Measurements from ENCODE around the gene SPATA22.
A peak's percentile ranks its signal among the peaks of the same experiment; 100 is the strongest.

Gene SPATA22

GRCh38 chr17:3485481-3486068, 14.0 kb upstream of the SPATA22 start:
- ATAC-seq (ENCODE audit: low read depth) (no peak), DNase-seq (ENCODE audit: low spot score) (no peak)
- H3K27me3 ChIP-seq (ENCODE audit: insufficient read depth, poor library complexity, severe bottlenecking): peaks cover 37% of the 10 kb centered on the region
- H3K36me3 ChIP-seq (ENCODE audit: low read depth): no peaks in the 10 kb centered on the region
- H3K4me1 ChIP-seq (ENCODE audit: insufficient read depth, poor library complexity, severe bottlenecking): no peaks in the 10 kb centered on the region
- H3K9me3 ChIP-seq (ENCODE audit: severe bottlenecking): no peaks in the 10 kb centered on the region
- H3K4me3 ChIP-seq (ENCODE audit: severe bottlenecking): no peak overlapping the region
- TF ChIP-seq, protein P1, sequence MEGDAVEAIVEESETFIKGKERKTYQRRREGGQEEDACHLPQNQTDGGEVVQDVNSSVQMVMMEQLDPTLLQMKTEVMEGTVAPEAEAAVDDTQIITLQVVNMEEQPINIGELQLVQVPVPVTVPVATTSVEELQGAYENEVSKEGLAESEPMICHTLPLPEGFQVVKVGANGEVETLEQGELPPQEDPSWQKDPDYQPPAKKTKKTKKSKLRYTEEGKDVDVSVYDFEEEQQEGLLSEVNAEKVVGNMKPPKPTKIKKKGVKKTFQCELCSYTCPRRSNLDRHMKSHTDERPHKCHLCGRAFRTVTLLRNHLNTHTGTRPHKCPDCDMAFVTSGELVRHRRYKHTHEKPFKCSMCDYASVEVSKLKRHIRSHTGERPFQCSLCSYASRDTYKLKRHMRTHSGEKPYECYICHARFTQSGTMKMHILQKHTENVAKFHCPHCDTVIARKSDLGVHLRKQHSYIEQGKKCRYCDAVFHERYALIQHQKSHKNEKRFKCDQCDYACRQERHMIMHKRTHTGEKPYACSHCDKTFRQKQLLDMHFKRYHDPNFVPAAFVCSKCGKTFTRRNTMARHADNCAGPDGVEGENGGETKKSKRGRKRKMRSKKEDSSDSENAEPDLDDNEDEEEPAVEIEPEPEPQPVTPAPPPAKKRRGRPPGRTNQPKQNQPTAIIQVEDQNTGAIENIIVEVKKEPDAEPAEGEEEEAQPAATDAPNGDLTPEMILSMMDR (IDR thresholded peaks at IDR 0.05; ENCODE audit: poor library complexity, severe bottlenecking): no peak
- H3K27ac ChIP-seq (ENCODE audit: poor library complexity, severe bottlenecking): no peak overlapping the region

DNA sequence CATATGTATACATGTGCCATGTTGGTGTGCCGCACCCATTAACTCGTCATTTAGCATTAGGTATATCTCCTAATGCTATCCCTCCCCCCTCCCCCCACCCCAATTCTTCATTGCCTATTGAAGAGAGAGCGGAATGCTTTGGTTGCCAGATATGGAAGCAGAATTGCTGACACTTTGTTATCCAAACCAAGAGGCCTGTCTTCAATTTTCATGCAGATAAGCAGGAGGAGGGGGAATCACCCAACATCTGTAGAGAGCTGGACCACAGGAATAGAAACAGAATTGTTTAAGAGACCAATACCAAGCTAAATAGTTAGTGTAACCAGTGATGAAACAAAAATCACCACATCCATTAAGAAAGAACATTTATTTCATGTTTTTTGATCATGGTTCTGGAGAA, 11.2 kb upstream of the SPATA22 start:
- Histone ChIP-seq H3K27me3 (ENCODE audit: insufficient read depth, poor library complexity, severe bottlenecking) (peaks cover 12% of the 10 kb centered on the region), H3K27ac (ENCODE audit: poor library complexity, severe bottlenecking) (no peak overlapping the region), H3K36me3 (ENCODE audit: low read depth) (no peaks in the 10 kb centered on the region), H3K4me3 (ENCODE audit: severe bottlenecking) (no peak overlapping the region), H3K4me1 (ENCODE audit: insufficient read depth, poor library complexity, severe bottlenecking) (no peaks in the 10 kb centered on the region), H3K9me3 (ENCODE audit: severe bottlenecking) (no peaks in the 10 kb centered on the region)
- DNase-seq (ENCODE audit: low spot score): no peak
- ATAC-seq (ENCODE audit: low read depth): no peak
- TF ChIP-seq, protein P1 (IDR thresholded peaks at IDR 0.05; ENCODE audit: poor library complexity, severe bottlenecking): no peak

- ATAC-seq (ENCODE audit: low read depth) (no peak), DNase-seq (ENCODE audit: low spot score) (no peak)
- Histone ChIP-seq H3K36me3 (ENCODE audit: low read depth) (no peaks in the 10 kb centered on the region), H3K4me3 (ENCODE audit: severe bottlenecking) (no peak overlapping the region), H3K27ac (ENCODE audit: poor library complexity, severe bottlenecking) (no peak overlapping the region), H3K9me3 (ENCODE audit: severe bottlenecking) (no peaks in the 10 kb centered on the region), H3K4me1 (ENCODE audit: insufficient read depth, poor library complexity, severe bottlenecking) (peaks cover 3% of the 10 kb centered on the region), H3K27me3 (ENCODE audit: insufficient read depth, poor library complexity, severe bottlenecking) (peaks cover 6% of the 10 kb centered on the region)
- TF ChIP-seq, protein P1 (IDR thresholded peaks at IDR 0.05; ENCODE audit: poor library complexity, severe bottlenecking): no peak
Measured at GRCh38 chr17:3479988-3480387, 8.4 kb upstream of the SPATA22 start.

DNA sequence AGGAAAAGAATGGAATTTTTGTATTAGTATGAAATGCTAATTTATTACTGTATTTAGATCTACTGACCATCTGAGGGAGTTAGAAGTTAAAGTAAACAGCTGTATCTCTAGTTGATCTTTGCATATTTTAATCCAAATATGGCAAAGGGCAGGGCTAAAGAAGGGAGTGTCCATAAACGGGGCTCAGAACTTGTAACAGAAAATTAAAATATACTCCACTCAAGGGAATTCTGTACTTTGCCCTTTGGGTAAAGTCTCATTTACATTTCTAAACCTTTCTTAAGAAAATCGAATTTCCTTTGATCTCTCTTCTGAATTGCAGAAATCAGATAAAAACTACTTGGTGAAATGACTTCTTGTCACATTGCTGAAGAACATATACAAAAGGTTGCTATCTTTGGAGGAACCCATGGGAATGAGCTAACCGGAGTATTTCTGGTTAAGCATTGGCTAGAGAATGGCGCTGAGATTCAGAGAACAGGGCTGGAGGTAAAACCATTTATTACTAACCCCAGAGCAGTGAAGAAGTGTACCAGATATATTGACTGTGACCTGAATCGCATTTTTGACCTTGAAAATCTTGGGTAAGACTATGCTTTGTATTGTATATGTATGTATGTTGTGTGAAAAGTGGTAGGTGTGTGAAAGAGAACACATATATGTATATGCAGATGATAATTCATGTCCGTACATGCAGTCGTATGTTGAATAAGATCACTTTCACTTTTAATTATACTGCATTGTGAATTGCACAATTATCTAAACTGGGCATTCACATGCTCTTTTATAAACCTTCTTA, 4.4 kb upstream of the SPATA22 start, which contains the start of gene ASPA:
TSS of gene ASPA (plus strand) at position 186 of the 799 bp plus-strand sequence. CDS start at position 349, 163 bp downstream.
- H3K9me3 ChIP-seq (ENCODE audit: severe bottlenecking): no peaks in the 10 kb centered on the region
- ATAC-seq (ENCODE audit: low read depth) (peak; percentile 54; the same call in 1 of the 3 replicates), DNase-seq (ENCODE audit: low spot score) (no peak)
- TF ChIP-seq, protein P1 (IDR thresholded peaks at IDR 0.05; ENCODE audit: poor library complexity, severe bottlenecking): no peak
- no peaks in the 10 kb centered on the region for H3K27me3 ChIP-seq (ENCODE audit: insufficient read depth, poor library complexity, severe bottlenecking)
- no peaks in the 10 kb centered on the region for H3K36me3 ChIP-seq (ENCODE audit: low read depth)
- no peak within 1 kb of the TSS for H3K27ac ChIP-seq (ENCODE audit: poor library complexity, severe bottlenecking)
- H3K4me3 ChIP-seq (ENCODE audit: severe bottlenecking): peak within 1 kb of the TSS; percentile 12
- peaks cover 3% of the 10 kb centered on the region for H3K4me1 ChIP-seq (ENCODE audit: insufficient read depth, poor library complexity, severe bottlenecking)
